ENCODE measurements around the gene DEAF1. TPM values are rescaled to one million over a fixed set of nuclear protein-coding genes. Genes with fewer than 3 reads are reported as not detected.

Gene DEAF1
- total and polyA plus RNA-seq, 7 donors = 12.5 to 30.0 (median 18.1) TPM

GRCh38 chr11:689625-690024 is 5.4 kb downstream of the DEAF1 start:
- DNase-seq (no peak), ATAC-seq (no peak)
- H3K27ac ChIP-seq = no peak overlapping the region
- H3K9me3 ChIP-seq = no peaks in the 10 kb centered on the region
- peaks cover 12% of the 10 kb centered on the region for H3K4me1 ChIP-seq
- no peak for TF ChIP-seq CTCF (IDR thresholded peaks at IDR 0.05)
- intact Hi-C loops (cut with DNase I) = loop anchor here in 1 of 2 donors (10.0 kb wide), 1 partner anchor 115 kb away; the partner anchor contains the start of gene PHRF1
- no peaks in the 10 kb centered on the region for H3K27me3 ChIP-seq (ENCODE audit: insufficient read depth in 3 of 3, low read length in 2 of 3)
- 86 to 93% (median 92%) methylated on average over 7 of the region's 7 CpGs for WGBS, 3 donors
- peaks cover 4 to 55% of the 10 kb centered on the region in 2 donors for H3K36me3 ChIP-seq (ENCODE audit: insufficient read depth in 1 of 2, low read depth in 1 of 2)
- H3K4me3 ChIP-seq = no peak overlapping the region

- H3K9me3 ChIP-seq = no peaks in the 10 kb centered on the region
- TF ChIP-seq CTCF (IDR thresholded peaks at IDR 0.05) = no peak
- intact Hi-C loops (cut with DNase I) = no loop called here
- no peak for DNase-seq
- H3K4me1 ChIP-seq = peaks cover 9% of the 10 kb centered on the region
- H3K36me3 ChIP-seq (ENCODE audit: insufficient read depth in 1 of 2, low read depth in 1 of 2) = peaks cover 4 to 65% of the 10 kb centered on the region in 2 donors
- no peaks in the 10 kb centered on the region for H3K27me3 ChIP-seq (ENCODE audit: insufficient read depth in 3 of 3, low read length in 2 of 3)
- H3K4me3 ChIP-seq = no peak overlapping the region
- H3K27ac ChIP-seq = no peak overlapping the region
- WGBS, 3 donors = 83 to 91% (median 86%) methylated on average over 9 of the region's 9 CpGs
- ATAC-seq = no peak
Measured at GRCh38 chr11:688681-689080, 6.3 kb downstream of the DEAF1 start.

DNA sequence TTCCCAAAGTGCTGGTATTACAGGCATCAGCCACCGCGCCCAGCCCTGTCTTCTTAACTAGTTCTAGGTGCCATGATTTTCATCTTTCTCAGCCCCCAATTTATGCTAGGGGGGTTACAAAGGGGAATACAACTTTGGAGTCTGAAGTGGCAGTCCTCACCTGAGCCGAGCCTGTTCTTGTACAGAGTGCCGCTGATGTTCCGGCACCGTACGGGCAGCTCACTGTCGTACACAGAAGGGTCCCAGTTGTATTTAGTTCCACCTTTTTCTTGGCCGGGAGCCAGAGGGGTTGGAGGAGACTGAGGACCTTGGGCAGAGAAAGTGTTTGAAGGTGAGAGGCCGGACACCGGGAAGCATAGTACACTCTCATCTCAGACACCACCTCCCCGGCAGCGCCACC is 7.3 kb downstream of the DEAF1 start:
- Histone ChIP-seq H3K27ac (no peak overlapping the region), H3K4me3 (no peak overlapping the region), H3K4me1 (peaks cover under 1% of the 10 kb centered on the region), H3K36me3 (ENCODE audit: insufficient read depth in 1 of 2, low read depth in 1 of 2) (peaks cover 4 to 74% of the 10 kb centered on the region in 2 donors), H3K9me3 (no peaks in the 10 kb centered on the region), H3K27me3 (ENCODE audit: insufficient read depth in 3 of 3, low read length in 2 of 3) (no peaks in the 10 kb centered on the region)
- TF ChIP-seq CTCF (IDR thresholded peaks at IDR 0.05) = no peak
- DNase-seq (no peak), ATAC-seq (no peak)
- WGBS, 3 donors = 88 to 91% (median 89%) methylated on average over 13 of the region's 13 CpGs
- intact Hi-C loops (cut with DNase I) = no loop called here

GRCh38 chr11:686451-687243 is 8.4 kb downstream of the DEAF1 start:
- Histone ChIP-seq H3K36me3 (ENCODE audit: insufficient read depth in 1 of 2, low read depth in 1 of 2) (peaks cover 4 to 80% of the 10 kb centered on the region in 2 donors), H3K9me3 (no peaks in the 10 kb centered on the region), H3K4me1 (no peaks in the 10 kb centered on the region), H3K4me3 (no peak overlapping the region), H3K27ac (no peak overlapping the region), H3K27me3 (ENCODE audit: insufficient read depth in 3 of 3, low read length in 2 of 3) (no peaks in the 10 kb centered on the region)
- intact Hi-C loops (cut with DNase I) = no loop called here
- no peak for TF ChIP-seq CTCF (IDR thresholded peaks at IDR 0.05)
- ATAC-seq (no peak), DNase-seq (peak in 1 of 2 donors; percentile 28)
- WGBS, 3 donors = 88 to 92% (median 90%) methylated on average over 30 of the region's 30 CpGs
